AG10803 (cell line): Measurements from ENCODE around the gene SAMD13.
A peak's percentile ranks its signal among the peaks of the same experiment; 100 is the strongest.

Experiments used
- DNase-seq: peaks from one replicate; pipeline ENCODE4 v3.0.0; 2010; ENCODE audit warnings: low read depth
- H3K4me3 ChIP-seq: 2 replicates; pipeline ENCODE4 v1.5.1; 2011; ENCODE audit warnings: mild to moderate bottlenecking, low read length, control low read depth
- CTCF ChIP-seq: conservative IDR thresholded peaks from 2 replicates; pipeline ENCODE4 v1.5.1; 2011; ENCODE audit warnings: mild to moderate bottlenecking, low read length, control low read depth, inconsistent platforms

SAMD13 gene

DNA sequence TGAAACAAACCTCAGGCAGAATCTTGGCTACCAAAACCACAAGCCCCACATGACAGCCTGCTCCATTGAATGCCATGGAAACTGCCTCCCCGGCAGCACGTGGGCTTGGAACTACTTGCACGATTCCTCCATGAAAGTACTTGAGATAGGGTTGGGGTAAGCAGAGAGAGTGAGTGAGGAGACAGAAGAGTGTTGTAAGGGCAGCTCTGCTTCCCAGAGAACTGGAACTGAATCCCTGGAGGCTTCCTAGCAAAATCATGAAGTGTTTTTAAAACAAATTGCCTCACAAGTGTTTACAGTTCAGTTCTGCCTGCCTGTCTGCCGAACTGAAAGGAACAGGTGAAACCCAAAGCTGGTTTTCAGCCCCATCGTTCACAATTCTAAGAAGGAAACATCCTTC is 61.5 kb downstream of the SAMD13 start:
- DNase-seq, result no peak
- no peak overlapping the region for H3K4me3 ChIP-seq
- no peak for TF ChIP-seq CTCF

GRCh38 chr1:84363622-84364021 is 62.1 kb downstream of the SAMD13 start:
- H3K4me3 ChIP-seq, result no peak overlapping the region
- no peak for TF ChIP-seq CTCF
- DNase-seq, result no peak

DNA sequence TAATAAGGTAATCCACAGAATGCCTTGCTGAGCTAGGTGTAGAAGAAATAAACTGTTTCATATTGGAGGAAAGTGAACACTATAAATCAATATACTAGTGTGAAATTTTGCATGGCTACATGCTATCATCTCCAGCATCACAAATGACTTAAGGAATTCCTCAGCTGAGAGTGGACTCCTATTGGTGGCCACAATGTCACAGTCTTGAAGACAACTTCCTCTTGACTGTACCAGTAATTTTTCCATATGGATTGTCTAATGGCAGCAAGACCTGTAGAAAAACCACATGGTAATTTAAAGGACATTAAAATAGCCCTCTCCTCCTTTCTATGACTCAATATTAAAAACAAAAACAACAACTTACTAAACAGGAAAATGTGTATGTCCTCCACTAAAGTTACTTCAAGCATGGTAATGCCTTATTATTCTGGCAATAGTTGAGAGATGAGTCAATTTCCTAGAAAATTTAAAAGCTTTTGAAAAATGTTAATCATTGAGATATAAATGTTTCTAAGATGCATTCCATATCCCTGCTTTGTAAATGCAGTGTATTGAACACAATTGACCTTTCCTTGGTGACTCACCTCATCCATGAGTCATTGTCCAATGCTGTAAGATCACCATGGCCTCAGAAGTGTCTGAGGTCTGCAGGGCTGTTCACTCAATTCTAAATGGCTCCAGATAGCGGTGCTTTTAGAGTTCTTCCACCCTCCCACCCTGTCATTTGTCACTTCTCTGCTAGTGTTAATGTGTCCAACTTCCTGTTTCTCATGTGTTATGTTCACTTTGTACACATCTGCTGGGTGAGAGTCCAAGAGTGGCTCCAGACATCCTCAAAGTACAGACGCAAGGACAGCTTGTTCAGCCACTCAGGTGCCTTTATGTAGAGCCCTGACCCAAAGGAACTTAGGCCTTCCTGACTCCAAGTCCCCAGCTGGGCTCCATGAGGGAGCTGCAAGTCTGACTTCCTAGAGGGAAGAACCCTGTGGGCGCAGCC is 64.0 kb downstream of the SAMD13 start:
- TF ChIP-seq CTCF, result no peak
- peak; percentile 96 for DNase-seq
- no peak overlapping the region for H3K4me3 ChIP-seq

GRCh38 chr1:84366786-84367185 is 65.3 kb downstream of the SAMD13 start:
- TF ChIP-seq CTCF, result no peak
- peak; percentile 93 for DNase-seq
- H3K4me3 ChIP-seq, result no peak overlapping the region

DNA sequence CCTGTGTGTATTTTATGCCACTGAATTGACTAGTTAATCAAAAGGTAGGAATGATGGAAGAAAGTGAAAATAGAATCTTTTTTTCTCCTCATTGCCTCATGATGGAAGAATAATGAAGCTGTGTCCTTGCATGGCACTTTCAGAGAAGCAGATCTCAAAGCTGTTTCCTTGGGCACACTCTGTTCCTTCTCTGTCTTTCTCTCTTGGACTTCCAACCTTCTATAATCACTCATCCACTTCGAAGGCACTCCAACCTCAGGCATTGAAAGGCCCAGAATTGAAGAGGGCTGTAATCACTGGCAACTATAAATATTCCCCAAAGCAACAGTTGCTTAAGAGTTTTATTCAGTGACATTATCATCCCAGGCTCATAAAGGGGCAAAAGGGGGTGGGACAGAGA is 65.7 kb downstream of the SAMD13 start:
- no peak overlapping the region for H3K4me3 ChIP-seq
- DNase-seq, result no peak
- TF ChIP-seq CTCF, result no peak

DNA sequence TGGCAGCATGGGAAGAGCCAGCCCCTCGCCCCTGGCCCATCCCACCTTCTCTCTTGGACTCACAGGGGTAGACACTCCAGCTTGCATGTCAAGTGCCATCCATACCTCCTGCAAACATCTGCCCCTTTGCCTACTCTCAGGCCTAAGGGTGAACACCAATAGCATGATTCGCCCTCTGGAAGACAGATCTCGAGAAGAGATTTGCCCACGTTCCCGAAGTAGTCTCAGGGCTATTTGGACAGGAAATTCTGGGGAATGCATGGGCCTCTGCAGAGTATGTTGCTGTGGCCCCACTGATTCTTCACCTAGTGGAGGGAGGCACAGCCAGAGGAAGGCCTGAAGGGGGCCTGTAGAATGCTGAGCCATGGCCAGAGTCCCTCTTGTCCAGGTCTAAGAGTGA is 66.9 kb downstream of the SAMD13 start:
- TF ChIP-seq CTCF, result no peak
- H3K4me3 ChIP-seq, result no peak overlapping the region
- no peak for DNase-seq

DNA sequence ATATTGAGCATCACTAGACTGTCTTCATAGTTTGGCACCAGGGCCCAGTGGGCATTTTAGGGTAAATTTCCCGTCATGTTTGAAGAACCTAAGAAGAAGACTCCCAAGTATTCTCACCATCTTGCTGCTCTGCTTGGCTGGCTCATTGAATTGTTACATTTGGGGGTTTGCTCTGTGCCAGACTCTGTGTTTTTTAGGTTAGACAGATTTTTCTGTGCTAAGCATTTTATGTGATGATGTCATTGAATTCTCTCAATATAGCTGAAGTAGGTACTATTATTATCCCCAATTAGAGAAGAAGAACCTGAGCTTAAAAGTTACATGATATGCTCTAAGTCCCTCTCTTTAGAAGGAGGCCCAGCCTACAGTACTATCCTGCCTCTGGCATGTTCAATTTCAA is 68.8 kb downstream of the SAMD13 start:
- DNase-seq, result no peak
- TF ChIP-seq CTCF, result no peak
- H3K4me3 ChIP-seq, result no peak overlapping the region
